Kidney epithelial cell (primary cell): Measurements from ENCODE around the gene TBC1D2B. TPM values are rescaled to one million over a fixed set of nuclear protein-coding genes. Genes with fewer than 3 reads are reported as not detected.
A peak's percentile ranks its signal among the peaks of the same experiment; 100 is the strongest.

Experiments
- DNase-seq: peaks from one replicate; pipeline ENCODE4 v3.0.0-alpha.2; 2010; ENCODE audit warnings: low read depth
- H3K27me3 ChIP-seq: 2 replicates; pipeline ENCODE4 v1.6.0; 2011; ENCODE audit warnings: low read length; ENCODE audit not compliant: control insufficient read depth, insufficient read depth
- H3K36me3 ChIP-seq: 2 replicates; pipeline ENCODE4 v1.5.1; 2011; ENCODE audit warnings: low read length; ENCODE audit not compliant: control insufficient read depth, insufficient read depth
- H3K4me3 ChIP-seq: 2 replicates; pipeline ENCODE4 v1.5.1; 2011; ENCODE audit warnings: low read depth, mild to moderate bottlenecking, control low read depth, low read length
- total RNA-seq: library from RNA; depleted of rRNA; stranded (reverse); fragments of >200 nt; gene quantifications from 2 replicates; pipeline ENCODE4 v1.2.3, GENCODE V29; 2015
- TF ChIP-seq, protein P1 (sequence below): IDR thresholded peaks from 2 replicates; pipeline ENCODE4 v1.5.1; 2011; ENCODE audit warnings: mild to moderate bottlenecking, moderate library complexity, low read length, control low read depth, inconsistent platforms; ENCODE audit not compliant: insufficient read depth, poor library complexity, severe bottlenecking

The TBC1D2B gene
- total RNA-seq, 1 donor from 2014 or later: 29.0 TPM

DNA sequence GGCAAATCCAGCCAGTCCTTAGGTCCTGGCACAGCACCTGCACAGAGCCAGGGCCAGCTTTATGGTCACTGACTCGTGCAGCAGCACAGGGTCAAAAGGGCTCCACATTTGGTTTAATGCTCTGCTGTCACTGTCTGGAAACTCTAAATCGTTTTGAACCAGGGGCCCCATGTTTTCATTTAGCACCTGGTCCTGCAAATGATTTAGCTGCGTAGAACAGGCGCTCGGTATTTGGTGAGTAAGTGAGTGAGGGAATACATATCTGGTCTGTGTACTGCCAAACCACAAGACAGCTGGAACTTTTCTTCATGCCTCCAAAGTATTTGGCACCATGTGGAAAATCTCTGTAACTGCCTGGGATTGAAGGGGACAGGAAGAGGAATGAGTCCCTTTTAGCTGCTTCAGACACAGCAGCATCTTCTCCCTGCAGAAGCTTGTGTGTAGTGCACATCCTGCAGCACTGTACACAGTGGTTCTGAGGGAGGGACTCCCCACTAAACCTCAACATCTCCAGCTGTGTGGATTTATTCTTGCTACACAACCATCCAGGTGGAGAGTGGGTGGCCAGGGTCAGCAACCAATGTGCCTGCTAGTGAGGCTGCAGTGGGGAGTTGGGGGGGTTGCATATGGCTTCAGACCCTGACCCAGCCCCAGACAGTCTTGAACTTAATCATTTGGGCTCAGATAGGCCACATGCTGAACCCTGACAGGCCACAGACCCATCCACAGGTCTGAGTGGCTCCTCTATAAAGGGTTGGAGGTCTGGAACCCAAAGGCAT is 15.9 kb upstream of the TBC1D2B start:
- no peaks in the 10 kb centered on the region for H3K27me3 ChIP-seq
- no peaks in the 10 kb centered on the region for H3K36me3 ChIP-seq
- TF ChIP-seq, protein P1, sequence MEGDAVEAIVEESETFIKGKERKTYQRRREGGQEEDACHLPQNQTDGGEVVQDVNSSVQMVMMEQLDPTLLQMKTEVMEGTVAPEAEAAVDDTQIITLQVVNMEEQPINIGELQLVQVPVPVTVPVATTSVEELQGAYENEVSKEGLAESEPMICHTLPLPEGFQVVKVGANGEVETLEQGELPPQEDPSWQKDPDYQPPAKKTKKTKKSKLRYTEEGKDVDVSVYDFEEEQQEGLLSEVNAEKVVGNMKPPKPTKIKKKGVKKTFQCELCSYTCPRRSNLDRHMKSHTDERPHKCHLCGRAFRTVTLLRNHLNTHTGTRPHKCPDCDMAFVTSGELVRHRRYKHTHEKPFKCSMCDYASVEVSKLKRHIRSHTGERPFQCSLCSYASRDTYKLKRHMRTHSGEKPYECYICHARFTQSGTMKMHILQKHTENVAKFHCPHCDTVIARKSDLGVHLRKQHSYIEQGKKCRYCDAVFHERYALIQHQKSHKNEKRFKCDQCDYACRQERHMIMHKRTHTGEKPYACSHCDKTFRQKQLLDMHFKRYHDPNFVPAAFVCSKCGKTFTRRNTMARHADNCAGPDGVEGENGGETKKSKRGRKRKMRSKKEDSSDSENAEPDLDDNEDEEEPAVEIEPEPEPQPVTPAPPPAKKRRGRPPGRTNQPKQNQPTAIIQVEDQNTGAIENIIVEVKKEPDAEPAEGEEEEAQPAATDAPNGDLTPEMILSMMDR: no peak
- peak; percentile 55 for DNase-seq
- H3K4me3 ChIP-seq: no peak overlapping the region

DNA sequence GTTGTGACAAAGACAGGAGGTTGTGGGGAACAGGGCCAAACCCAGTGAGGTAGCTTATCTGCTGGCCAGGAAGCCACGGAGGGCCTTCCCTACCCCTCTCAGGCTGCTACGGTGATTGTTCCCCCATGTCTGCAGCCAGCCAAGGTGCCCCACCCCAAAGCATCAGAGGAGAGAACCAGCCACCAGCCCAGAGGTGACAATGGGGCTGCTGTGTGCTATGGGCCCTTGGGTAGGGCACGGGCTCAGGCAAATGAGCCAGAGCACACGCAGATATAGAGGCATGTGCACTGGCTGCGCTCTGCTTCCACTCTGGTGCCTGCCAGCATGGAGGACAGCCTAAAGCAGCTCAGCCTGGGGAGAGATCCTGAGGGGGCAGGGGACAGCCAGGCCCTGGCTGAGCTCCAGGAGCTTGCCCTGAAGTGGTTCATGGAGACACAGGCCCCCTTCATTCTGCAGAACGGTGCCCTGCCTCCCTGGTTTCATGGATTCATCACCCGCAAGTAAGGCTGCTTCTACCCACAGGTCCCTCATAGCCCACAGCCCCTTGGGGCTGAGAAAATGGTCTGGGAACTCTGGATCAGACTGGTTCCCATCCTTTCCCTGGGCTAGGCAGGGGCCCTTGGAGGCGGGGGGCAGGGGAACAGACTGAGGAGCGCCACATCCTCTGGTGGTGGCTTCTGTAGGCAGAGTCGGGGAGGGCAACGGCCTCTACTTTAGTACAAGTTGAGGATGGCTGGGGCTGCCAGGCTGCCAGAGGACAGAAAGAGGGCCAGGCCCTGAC is 14.9 kb upstream of the TBC1D2B start, which contains the start of gene SH2D7:
Gene SH2D7 (plus strand): TSS at position 301 of the 781 bp plus-strand sequence. CDS start 24 bp downstream, at position 325.
- TF ChIP-seq, protein P1: no peak
- Histone ChIP-seq H3K4me3 (no peak within 1 kb of the TSS), H3K27me3 (no peaks in the 10 kb centered on the region), H3K36me3 (no peaks in the 10 kb centered on the region)
- DNase-seq: no peak

DNA sequence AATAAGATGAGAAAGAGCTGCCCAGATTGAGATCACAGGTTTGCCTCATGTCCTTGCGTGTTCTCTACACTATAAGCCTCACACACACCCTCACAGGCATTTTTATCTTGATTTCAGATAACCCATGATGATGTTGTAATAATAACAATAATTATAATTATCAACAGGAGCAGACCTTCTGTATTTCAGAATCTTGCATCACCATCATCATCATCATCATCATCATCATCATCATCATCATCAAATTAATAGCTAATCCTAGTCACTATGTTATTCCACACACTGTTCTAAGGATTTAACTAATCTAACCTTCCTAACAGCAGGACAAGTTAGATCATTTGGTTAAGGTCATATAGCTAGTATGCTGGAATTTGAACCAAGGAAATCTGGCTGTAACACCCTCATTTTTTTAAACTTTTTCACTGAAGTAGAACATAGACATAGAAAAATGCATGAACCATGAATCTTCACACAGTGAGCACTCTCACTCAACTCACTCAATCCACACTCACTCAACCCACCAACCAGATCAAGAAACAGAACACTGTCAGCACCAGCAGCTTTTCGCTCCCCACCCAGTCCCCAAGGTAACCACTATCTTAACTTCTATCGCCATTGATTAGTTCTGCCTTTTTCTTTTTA is 13.0 kb upstream of the TBC1D2B start:
- Histone ChIP-seq H3K27me3 (no peaks in the 10 kb centered on the region), H3K4me3 (no peak overlapping the region), H3K36me3 (no peaks in the 10 kb centered on the region)
- no peak for DNase-seq
- TF ChIP-seq, protein P1: no peak

- Histone ChIP-seq H3K4me3 (no peak overlapping the region), H3K36me3 (no peaks in the 10 kb centered on the region), H3K27me3 (no peaks in the 10 kb centered on the region)
- TF ChIP-seq, protein P1: no peak
- DNase-seq: no peak
Observed at GRCh38 chr15:78088773-78089080, 11.2 kb upstream of the TBC1D2B start.

DNA sequence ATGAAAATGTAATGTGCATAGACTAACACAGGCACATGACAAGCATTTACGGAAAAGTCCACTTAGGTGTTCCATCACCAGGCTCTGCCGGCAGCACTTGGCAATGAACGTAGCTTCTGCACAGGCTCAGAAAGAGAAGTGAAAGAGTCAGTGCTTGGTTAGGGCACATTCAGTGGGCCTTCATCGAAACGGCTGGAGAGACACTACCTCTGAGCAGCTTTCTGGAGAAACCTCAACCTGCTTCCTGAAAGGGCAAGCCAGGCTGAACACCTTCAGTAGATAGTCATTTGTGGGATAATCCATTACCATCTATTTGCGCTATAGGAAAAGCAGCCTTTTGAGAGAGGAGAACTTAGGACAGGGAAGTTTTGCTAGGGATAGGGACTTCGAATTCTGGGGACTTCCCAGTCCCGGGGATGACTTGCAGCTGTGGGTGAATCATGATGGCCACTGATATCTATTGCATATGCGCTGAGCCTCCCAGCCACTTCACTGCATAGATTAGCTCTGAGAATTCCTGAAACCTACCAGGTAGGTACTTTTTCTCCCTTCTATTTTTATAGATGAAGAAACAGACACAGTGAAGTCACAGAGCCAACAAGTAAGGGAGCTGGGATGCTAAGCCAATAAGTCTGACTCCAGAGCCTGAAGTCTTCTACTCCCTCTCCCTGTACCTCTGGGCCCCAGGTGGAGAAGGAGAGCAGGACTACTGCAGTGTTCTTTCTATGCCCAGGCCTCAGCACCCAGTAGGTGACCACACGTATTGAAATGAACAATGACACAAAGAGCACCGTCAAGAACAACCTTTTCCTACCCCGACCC is 10.7 kb upstream of the TBC1D2B start:
- TF ChIP-seq, protein P1: no peak
- no peaks in the 10 kb centered on the region for H3K27me3 ChIP-seq
- no peak overlapping the region for H3K4me3 ChIP-seq
- no peaks in the 10 kb centered on the region for H3K36me3 ChIP-seq
- DNase-seq: no peak
